Osteocyte (in vitro differentiated cells): ENCODE results near the gene FAM20C. TPM values are rescaled to one million over a fixed set of nuclear protein-coding genes. Genes with fewer than 3 reads are reported as not detected.

ENCODE experiments used
- DNase-seq: peaks from one replicate; pipeline ENCODE4 v3.0.0; 2021; ENCODE audit warnings: mixed read lengths; ENCODE audit not compliant: unreplicated experiment; ENCODE audit errors: extremely low spot score
- H3K27ac Mint-ChIP-seq: one replicate; pipeline ENCODE4 v1.8.0; 2021; ENCODE audit warnings: mild to moderate bottlenecking, mixed read lengths; ENCODE audit not compliant: unreplicated experiment
- H3K27me3 Mint-ChIP-seq: one replicate; pipeline ENCODE4 v1.8.0; 2021; ENCODE audit warnings: mixed read lengths; ENCODE audit not compliant: unreplicated experiment
- H3K36me3 Mint-ChIP-seq: one replicate; pipeline ENCODE4 v1.8.0; 2021; ENCODE audit warnings: mixed read lengths; ENCODE audit not compliant: unreplicated experiment
- H3K4me1 Mint-ChIP-seq: one replicate; pipeline ENCODE4 v1.8.0; 2021; ENCODE audit warnings: mixed read lengths; ENCODE audit not compliant: unreplicated experiment
- H3K4me3 Mint-ChIP-seq: one replicate; pipeline ENCODE4 v1.8.0; 2021; ENCODE audit warnings: mild to moderate bottlenecking, moderate library complexity, mixed read lengths; ENCODE audit not compliant: unreplicated experiment
- H3K9me3 Mint-ChIP-seq: one replicate; pipeline ENCODE4 v1.8.0; 2021; ENCODE audit warnings: mixed read lengths; ENCODE audit not compliant: unreplicated experiment
- total RNA-seq: library from RNA; stranded (reverse); gene quantifications from 2 replicates; pipeline ENCODE4 v1.2.1, GENCODE V29; 2021
- TF ChIP-seq, protein P1 (sequence below): fragments of 200-600 bp; sonication (generic); IDR thresholded peaks from 2 replicates; pipeline ENCODE4 v1.5.0; 2021; ENCODE audit warnings: antibody characterized with exemption, mild to moderate bottlenecking, moderate library complexity

The FAM20C gene
- total RNA-seq, 1 donor from 2014 or later, result 143 TPM

DNA sequence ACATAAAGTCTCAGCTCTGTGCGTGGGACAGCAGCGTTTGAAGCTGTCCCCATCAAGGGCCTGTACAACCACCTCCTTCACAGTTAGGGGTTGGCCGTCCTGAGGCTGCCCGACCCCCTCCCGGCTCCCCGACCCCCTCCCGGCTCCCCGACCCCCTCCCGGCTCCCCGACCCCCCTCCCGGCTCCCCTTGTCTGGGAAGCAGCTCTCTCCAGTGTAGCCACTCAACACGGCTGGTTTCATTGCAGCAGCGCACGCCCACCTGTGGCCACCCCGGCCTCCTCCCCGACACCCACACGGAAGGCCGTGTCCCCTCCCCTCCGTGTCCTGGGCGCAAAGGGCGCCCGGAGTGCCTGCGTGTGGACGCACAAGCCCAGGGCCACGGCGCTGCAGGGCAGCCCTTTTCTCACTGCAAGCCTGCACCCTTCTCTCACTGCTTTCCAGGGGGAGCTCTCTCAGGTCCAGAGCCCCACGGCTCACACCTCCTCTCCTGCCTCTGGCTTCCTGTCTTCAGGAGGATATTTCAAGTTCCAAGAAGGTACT lies 20.9 kb upstream of the FAM20C start:
- no peak for DNase-seq
- Mint-ChIP-seq H3K27ac (no peak overlapping the region), H3K36me3 (no peaks in the 10 kb centered on the region), H3K4me3 (no peak overlapping the region), H3K9me3 (no peaks in the 10 kb centered on the region), H3K27me3 (no peaks in the 10 kb centered on the region), H3K4me1 (peaks cover 6% of the 10 kb centered on the region)
- TF ChIP-seq, protein P1, sequence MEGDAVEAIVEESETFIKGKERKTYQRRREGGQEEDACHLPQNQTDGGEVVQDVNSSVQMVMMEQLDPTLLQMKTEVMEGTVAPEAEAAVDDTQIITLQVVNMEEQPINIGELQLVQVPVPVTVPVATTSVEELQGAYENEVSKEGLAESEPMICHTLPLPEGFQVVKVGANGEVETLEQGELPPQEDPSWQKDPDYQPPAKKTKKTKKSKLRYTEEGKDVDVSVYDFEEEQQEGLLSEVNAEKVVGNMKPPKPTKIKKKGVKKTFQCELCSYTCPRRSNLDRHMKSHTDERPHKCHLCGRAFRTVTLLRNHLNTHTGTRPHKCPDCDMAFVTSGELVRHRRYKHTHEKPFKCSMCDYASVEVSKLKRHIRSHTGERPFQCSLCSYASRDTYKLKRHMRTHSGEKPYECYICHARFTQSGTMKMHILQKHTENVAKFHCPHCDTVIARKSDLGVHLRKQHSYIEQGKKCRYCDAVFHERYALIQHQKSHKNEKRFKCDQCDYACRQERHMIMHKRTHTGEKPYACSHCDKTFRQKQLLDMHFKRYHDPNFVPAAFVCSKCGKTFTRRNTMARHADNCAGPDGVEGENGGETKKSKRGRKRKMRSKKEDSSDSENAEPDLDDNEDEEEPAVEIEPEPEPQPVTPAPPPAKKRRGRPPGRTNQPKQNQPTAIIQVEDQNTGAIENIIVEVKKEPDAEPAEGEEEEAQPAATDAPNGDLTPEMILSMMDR, result no peak

DNA sequence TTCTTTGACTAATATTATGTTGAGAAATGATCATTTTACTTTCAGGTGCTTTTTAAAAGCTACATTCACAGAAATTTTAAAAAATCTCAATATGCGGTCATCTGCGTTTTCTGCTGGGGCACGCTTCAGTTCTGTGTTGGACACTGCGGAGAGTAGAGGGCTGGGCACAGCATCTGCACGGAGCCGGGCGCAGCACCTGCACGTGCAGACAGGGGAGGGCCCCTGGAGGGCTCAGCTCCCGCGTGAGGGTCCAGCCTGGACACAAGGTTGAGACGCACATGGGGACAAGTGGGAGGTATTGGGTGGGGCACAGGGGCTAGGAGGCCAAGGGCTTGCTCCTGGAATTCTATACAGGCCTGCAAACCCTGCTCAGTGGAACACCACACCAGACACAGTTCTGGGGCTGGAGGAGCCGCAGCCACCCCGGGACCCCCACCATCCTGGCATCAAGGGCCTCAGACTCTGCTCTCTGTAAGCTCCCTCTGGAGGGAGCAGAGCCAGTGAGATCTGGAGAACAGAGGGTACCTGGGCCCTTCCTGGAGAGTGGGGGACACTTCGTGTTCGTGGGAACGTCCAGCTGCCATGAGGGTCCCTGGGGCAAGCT lies 20.4 kb upstream of the FAM20C start:
- Mint-ChIP-seq H3K36me3 (no peaks in the 10 kb centered on the region), H3K9me3 (no peaks in the 10 kb centered on the region), H3K27me3 (no peaks in the 10 kb centered on the region), H3K4me3 (no peak overlapping the region), H3K4me1 (peaks cover 6% of the 10 kb centered on the region), H3K27ac (no peak overlapping the region)
- no peak for DNase-seq
- TF ChIP-seq, protein P1, result no peak

DNA sequence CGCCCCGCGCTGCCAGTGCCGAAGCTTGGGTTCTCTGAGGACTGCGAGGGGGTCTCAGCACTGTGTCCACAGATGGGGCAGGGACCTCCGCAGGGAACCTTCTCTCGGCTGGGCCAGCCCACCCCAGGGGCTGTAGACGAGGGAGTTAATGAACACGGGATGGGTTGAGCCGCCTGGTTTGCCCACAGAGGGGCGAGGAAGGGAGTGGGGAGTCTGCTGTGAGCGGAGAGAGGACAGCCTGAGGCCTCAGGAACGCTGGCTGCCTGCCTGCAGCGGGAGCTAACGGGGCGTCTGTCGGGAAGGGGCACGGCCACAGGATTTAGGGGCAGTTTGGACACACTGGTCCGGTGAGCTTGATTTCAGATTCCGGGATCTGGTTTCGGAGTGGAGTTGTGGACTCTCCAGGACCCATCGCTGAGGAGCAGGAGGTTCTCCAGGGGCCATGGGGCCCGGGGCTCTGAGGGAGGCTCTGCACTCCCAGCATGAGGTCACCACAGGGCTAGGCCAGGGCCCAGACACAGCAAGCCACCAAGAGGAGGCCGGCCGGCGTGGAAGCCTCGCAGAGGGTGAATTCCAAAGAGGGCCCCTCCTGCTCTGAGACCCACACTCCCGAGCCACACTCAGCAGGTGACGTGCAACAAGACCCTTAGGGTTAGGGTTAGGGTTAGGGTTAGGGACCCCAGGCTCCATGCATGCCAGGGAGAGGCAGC lies 19.0 kb upstream of the FAM20C start:
- TF ChIP-seq, protein P1, result no peak

DNA sequence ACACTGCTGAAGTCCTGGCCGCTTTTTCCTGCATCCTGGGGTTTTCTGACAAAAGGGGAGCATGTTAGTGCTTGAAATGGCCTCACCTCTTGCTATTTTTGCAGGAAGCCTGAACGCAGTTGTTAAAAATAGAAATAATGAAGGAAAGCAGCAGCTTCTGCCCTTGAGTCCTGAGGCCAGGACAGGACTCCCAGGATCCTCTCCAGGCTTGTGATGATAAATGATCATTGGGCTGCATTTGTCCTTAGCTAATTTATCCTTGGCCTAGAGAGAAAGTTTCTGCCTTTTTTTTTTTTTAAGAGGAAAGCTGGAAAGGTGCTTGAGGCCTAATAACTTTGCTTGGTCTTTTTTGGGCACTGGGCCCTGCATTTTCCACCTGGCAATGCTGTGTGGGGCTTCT lies 17.7 kb upstream of the FAM20C start:
- TF ChIP-seq, protein P1, result no peak

More for the DNA sequence above, 19.0 kb upstream of the FAM20C start:
- Mint-ChIP-seq H3K4me3 (no peak overlapping the region), H3K27me3 (peaks cover 3% of the 10 kb centered on the region), H3K9me3 (no peaks in the 10 kb centered on the region), H3K36me3 (no peaks in the 10 kb centered on the region), H3K27ac (peak overlapping the region; percentile 27), H3K4me1 (peaks cover 6% of the 10 kb centered on the region)
- no peak for DNase-seq

DNA sequence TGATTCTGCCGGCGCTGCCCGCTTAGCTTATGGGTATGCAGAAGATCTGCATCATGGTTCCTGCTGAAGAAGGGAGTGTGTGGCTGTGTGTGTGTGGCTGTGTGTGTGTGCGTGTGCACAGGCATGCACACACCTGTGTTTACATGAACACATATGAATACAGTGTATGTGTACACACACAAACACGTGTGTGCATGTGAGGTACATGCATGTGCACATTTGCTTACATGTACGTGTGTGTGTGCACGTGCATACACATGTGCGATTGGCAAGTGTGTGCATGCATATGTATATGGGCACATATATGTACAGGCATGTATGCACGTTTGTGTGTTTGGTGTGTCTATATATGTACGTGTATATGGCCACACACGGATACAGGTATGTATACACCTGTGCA lies 16.4 kb upstream of the FAM20C start:
- no peak for DNase-seq
- H3K36me3 Mint-ChIP-seq, result no peaks in the 10 kb centered on the region
- H3K4me1 Mint-ChIP-seq, result peaks cover 6% of the 10 kb centered on the region
- no peak overlapping the region for H3K4me3 Mint-ChIP-seq
- no peak overlapping the region for H3K27ac Mint-ChIP-seq
- H3K27me3 Mint-ChIP-seq, result peaks cover 5% of the 10 kb centered on the region
- no peaks in the 10 kb centered on the region for H3K9me3 Mint-ChIP-seq
- TF ChIP-seq, protein P1, result no peak

More for the DNA sequence above, 17.7 kb upstream of the FAM20C start:
- no peak for DNase-seq
- no peak overlapping the region for H3K4me3 Mint-ChIP-seq
- H3K27me3 Mint-ChIP-seq, result peaks cover 5% of the 10 kb centered on the region
- peaks cover 6% of the 10 kb centered on the region for H3K4me1 Mint-ChIP-seq
- no peak overlapping the region for H3K27ac Mint-ChIP-seq
- no peaks in the 10 kb centered on the region for H3K36me3 Mint-ChIP-seq
- H3K9me3 Mint-ChIP-seq, result no peaks in the 10 kb centered on the region
